ENCODE measurements around the gene IFTAP. TPM values are rescaled to one million over a fixed set of nuclear protein-coding genes. Genes with fewer than 3 reads are reported as not detected.

Gene IFTAP
- total RNA-seq, 1 donor from 2014 or later = 33.1 TPM

DNA sequence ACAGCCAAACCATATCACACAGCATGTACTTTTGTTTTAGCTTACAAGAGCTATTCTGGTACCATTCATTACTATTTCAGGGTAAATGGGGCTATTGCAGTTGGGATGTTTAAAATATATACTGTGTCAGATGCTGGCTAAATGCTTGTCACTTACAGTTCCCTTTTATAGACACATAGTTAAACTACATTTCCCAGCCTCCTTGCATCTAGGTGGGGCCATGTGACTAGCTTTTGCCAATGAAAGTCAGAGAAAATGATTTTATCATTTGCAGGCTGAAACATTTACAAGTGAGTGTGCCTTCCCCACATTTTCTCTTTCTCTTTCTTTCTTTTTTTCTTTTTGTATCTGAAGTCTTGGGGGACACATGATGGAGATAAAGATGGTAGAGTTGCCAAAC is 7.8 kb upstream of the IFTAP start:
- Mint-ChIP-seq H3K4me1 (ENCODE audit: unreplicated experiment) (no peaks in the 10 kb centered on the region), H3K9me3 (peaks cover 4% of the 10 kb centered on the region), H3K27ac (no peak overlapping the region), H3K27me3 (peaks cover 73% of the 10 kb centered on the region), H3K4me3 (no peak overlapping the region), H3K36me3 (no peaks in the 10 kb centered on the region)
- TF ChIP-seq CTCF (conservative IDR thresholded peaks at IDR 0.05) = no peak
- no peak for DNase-seq (ENCODE audit: extremely low spot score, unreplicated experiment)

- H3K27ac Mint-ChIP-seq = no peak overlapping the region
- peaks cover 79% of the 10 kb centered on the region for H3K27me3 Mint-ChIP-seq
- H3K36me3 Mint-ChIP-seq = no peaks in the 10 kb centered on the region
These were observed 6.2 kb upstream of the IFTAP start for GRCh38 chr11:36588099-36588498.

GRCh38 chr11:36590513-36590912 is 3.8 kb upstream of the IFTAP start:
- no peaks in the 10 kb centered on the region for H3K36me3 Mint-ChIP-seq
- H3K27me3 Mint-ChIP-seq = peaks cover 66% of the 10 kb centered on the region
- no peak overlapping the region for H3K4me3 Mint-ChIP-seq
- peaks cover 8% of the 10 kb centered on the region for H3K4me1 Mint-ChIP-seq (ENCODE audit: unreplicated experiment)
- H3K27ac Mint-ChIP-seq = no peak overlapping the region
- no peak for DNase-seq (ENCODE audit: extremely low spot score, unreplicated experiment)
- H3K9me3 Mint-ChIP-seq = no peaks in the 10 kb centered on the region
- no peak for TF ChIP-seq CTCF (conservative IDR thresholded peaks at IDR 0.05)

More at GRCh38 chr11:36588099-36588498, 6.2 kb upstream of the IFTAP start:
- no peak for DNase-seq (ENCODE audit: extremely low spot score, unreplicated experiment)
- Mint-ChIP-seq H3K4me1 (ENCODE audit: unreplicated experiment) (no peaks in the 10 kb centered on the region), H3K4me3 (no peak overlapping the region), H3K9me3 (no peaks in the 10 kb centered on the region)
- TF ChIP-seq CTCF (conservative IDR thresholded peaks at IDR 0.05) = no peak

GRCh38 chr11:36591433-36591832 is 2.9 kb upstream of the IFTAP start:
- Mint-ChIP-seq H3K36me3 (no peaks in the 10 kb centered on the region), H3K4me3 (no peak overlapping the region), H3K27ac (no peak overlapping the region), H3K9me3 (no peaks in the 10 kb centered on the region), H3K4me1 (ENCODE audit: unreplicated experiment) (peaks cover 8% of the 10 kb centered on the region), H3K27me3 (peaks cover 57% of the 10 kb centered on the region)
- no peak for DNase-seq (ENCODE audit: extremely low spot score, unreplicated experiment)
- TF ChIP-seq CTCF (conservative IDR thresholded peaks at IDR 0.05) = no peak

DNA sequence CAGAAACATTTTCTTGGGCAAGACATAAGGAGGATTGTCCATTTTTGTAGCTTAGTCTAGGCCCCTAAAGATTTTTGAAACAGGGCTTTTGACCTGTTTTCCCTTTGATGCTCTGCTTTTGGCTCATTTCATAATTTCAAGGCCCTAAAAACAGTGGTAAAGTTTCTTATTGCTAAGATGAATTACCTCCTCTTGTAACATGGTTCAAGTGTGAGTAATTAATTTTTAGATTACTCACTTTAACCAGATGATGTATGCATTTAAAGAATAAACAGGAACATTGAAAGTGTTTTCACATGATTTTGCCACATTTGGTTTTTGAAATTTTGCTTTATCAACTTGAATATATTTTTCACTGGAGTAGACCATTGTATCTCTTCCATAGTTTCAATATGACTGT is 2.6 kb downstream of the IFTAP start:
- no peak overlapping the region for H3K27ac Mint-ChIP-seq
- H3K9me3 Mint-ChIP-seq = no peaks in the 10 kb centered on the region
- no peak overlapping the region for H3K4me3 Mint-ChIP-seq
- no peak for DNase-seq (ENCODE audit: extremely low spot score, unreplicated experiment)
- peaks cover 8% of the 10 kb centered on the region for H3K4me1 Mint-ChIP-seq (ENCODE audit: unreplicated experiment)
- no peak for TF ChIP-seq CTCF (conservative IDR thresholded peaks at IDR 0.05)
- no peaks in the 10 kb centered on the region for H3K36me3 Mint-ChIP-seq
- H3K27me3 Mint-ChIP-seq = peaks cover 8% of the 10 kb centered on the region

- Mint-ChIP-seq H3K4me1 (ENCODE audit: unreplicated experiment) (peaks cover 8% of the 10 kb centered on the region), H3K27ac (no peak within 1 kb of the TSS), H3K9me3 (no peaks in the 10 kb centered on the region), H3K36me3 (no peaks in the 10 kb centered on the region), H3K4me3 (no peak within 1 kb of the TSS), H3K27me3 (peaks cover 2% of the 10 kb centered on the region)
- no peak for DNase-seq (ENCODE audit: extremely low spot score, unreplicated experiment)
- TF ChIP-seq CTCF (conservative IDR thresholded peaks at IDR 0.05) = no peak
These were observed 3.7 kb downstream of the IFTAP start, which contains the start of gene RAG2 for GRCh38 chr11:36598051-36598450. TSS of gene RAG2 (minus strand) at chr11:36598236. CDS start at chr11:36594168, 4,068 bp downstream.

Measured in type B pancreatic cell (in vitro differentiated cells).